Hepatocyte (in vitro differentiated cells): Measurements from ENCODE around the gene CDHR3. TPM values are rescaled to one million over a fixed set of nuclear protein-coding genes. Genes with fewer than 3 reads are reported as not detected.

Source experiments
- DNase-seq: peaks from one replicate; pipeline ENCODE4 v3.0.0-alpha.2; 2016; ENCODE audit warnings: low spot score
- H2AFZ ChIP-seq: fragments of 200-600 bp; sonication (generic); 2 replicates; pipeline ENCODE4 v1.6.0; 2016; ENCODE audit warnings: antibody characterized with exemption, mild to moderate bottlenecking
- H3K27ac ChIP-seq: fragments of 200-600 bp; sonication (generic); 2 replicates; pipeline ENCODE4 v1.5.1; 2016; ENCODE audit warnings: mild to moderate bottlenecking
- H3K27me3 ChIP-seq: fragments of 200-600 bp; sonication (generic); 2 replicates; pipeline ENCODE4 v1.6.1; 2016
- H3K36me3 ChIP-seq: fragments of 200-600 bp; sonication (generic); replicated peaks from 2 replicates; pipeline ENCODE4 v1.5.1; 2016; ENCODE audit warnings: low read depth; ENCODE audit not compliant: insufficient read depth
- H3K4me1 ChIP-seq: fragments of 200-600 bp; sonication (generic); 2 replicates; pipeline ENCODE4 v1.5.1; 2016; ENCODE audit warnings: mild to moderate bottlenecking, moderate library complexity; ENCODE audit not compliant: insufficient read depth
- H3K4me2 ChIP-seq: fragments of 200-600 bp; sonication (generic); 2 replicates; pipeline ENCODE4 v1.6.0; 2016
- H3K4me3 ChIP-seq: fragments of 200-600 bp; sonication (generic); 2 replicates; pipeline ENCODE4 v1.5.1; 2016; ENCODE audit warnings: mild to moderate bottlenecking
- H3K79me2 ChIP-seq: fragments of 200-600 bp; sonication (generic); 2 replicates; pipeline ENCODE4 v1.6.0; 2017; ENCODE audit warnings: mild to moderate bottlenecking
- H3K9me2 ChIP-seq: fragments of 200-600 bp; sonication (generic); replicated peaks from 2 replicates; pipeline ENCODE4 v1.6.0; 2017; ENCODE audit warnings: mild to moderate bottlenecking; ENCODE audit not compliant: insufficient read depth
- H3K9me3 ChIP-seq: fragments of 200-600 bp; sonication (generic); 2 replicates; pipeline ENCODE4 v1.5.1; 2016; ENCODE audit warnings: low read depth, mild to moderate bottlenecking
- H4K20me1 ChIP-seq: fragments of 200-600 bp; sonication (generic); 2 replicates; pipeline ENCODE4 v1.6.0; 2016; ENCODE audit warnings: mild to moderate bottlenecking; ENCODE audit not compliant: insufficient read depth, poor library complexity, severe bottlenecking
- CTCF ChIP-seq: fragments of 200-600 bp; sonication (generic); IDR thresholded peaks from 2 replicates; pipeline ENCODE4 v1.5.1; 2016; ENCODE audit warnings: antibody characterized with exemption, mild to moderate bottlenecking; ENCODE audit not compliant: poor library complexity
- EZH2 ChIP-seq: fragments of 200-600 bp; sonication (generic); IDR thresholded peaks from 2 replicates; pipeline ENCODE4 v1.6.1; 2016; ENCODE audit warnings: antibody characterized with exemption, mild to moderate bottlenecking, borderline replicate concordance
- EZH2phosphoT487 ChIP-seq: fragments of 200-600 bp; sonication (generic); IDR thresholded peaks from one replicate; pipeline ENCODE4 v1.6.1; 2018; ENCODE audit warnings: antibody characterized with exemption, mild to moderate bottlenecking, low read depth, moderate library complexity; ENCODE audit not compliant: unreplicated experiment, severe bottlenecking
- WGBS: methylation state at CpG from one replicate; pipeline ENCODE4 v1.1.6; 2016; ENCODE audit warnings: low lambda C conversion rate; ENCODE audit errors: missing lambda C conversion rate; 5-methylcytosine and 5-hydroxymethylcytosine counted together
- polyA plus RNA-seq: library from polyadenylated mRNA; unstranded; fragments of >200 nt; fragmentation: Nextera tagmentation; extraction: Ambion mirVana; gene quantifications from 2 replicates; pipeline ENCODE4 v1.2.1, GENCODE V29; 2016
- total RNA-seq: library from RNA; depleted of rRNA; stranded (reverse); fragments of >200 nt; gene quantifications from 2 replicates; pipeline ENCODE4 v1.2.3, GENCODE V29; 2014

CDHR3 gene
- total and polyA plus RNA-seq, 2 experiments from 2014 or later: 3.3 to 6.9 TPM

GRCh38 chr7:106019470-106019820, 56.4 kb downstream of the CDHR3 start:
- Histone ChIP-seq H4K20me1 (peaks cover 3% of the 10 kb centered on the region), H3K4me1 (peaks cover 15% of the 10 kb centered on the region), H3K27ac (no peak overlapping the region), H3K79me2 (no peaks in the 10 kb centered on the region), H2AFZ (no peak overlapping the region), H3K9me3 (no peaks in the 10 kb centered on the region), H3K4me2 (no peak overlapping the region), H3K36me3 (no peaks in the 10 kb centered on the region), H3K27me3 (no peaks in the 10 kb centered on the region), H3K4me3 (no peak overlapping the region), H3K9me2 (no peaks in the 10 kb centered on the region)
- no peak for DNase-seq
- 88% methylated on average over 2 of the region's 2 CpGs for WGBS
- TF ChIP-seq CTCF: no peak
- no peak for TF ChIP-seq EZH2phosphoT487
- no peak for TF ChIP-seq EZH2

GRCh38 chr7:106021151-106022067, 58.3 kb downstream of the CDHR3 start:
- peak overlapping the region; percentile 41 for H3K4me2 ChIP-seq
- H2AFZ ChIP-seq: no peak overlapping the region

GRCh38 chr7:106022193-106022821, 59.2 kb downstream of the CDHR3 start:
- TF ChIP-seq EZH2: no peak
- no peak for TF ChIP-seq CTCF
- TF ChIP-seq EZH2phosphoT487: no peak
- peaks cover 3% of the 10 kb centered on the region for H4K20me1 ChIP-seq
- H3K9me3 ChIP-seq: no peaks in the 10 kb centered on the region
- H3K27me3 ChIP-seq: no peaks in the 10 kb centered on the region
- no peaks in the 10 kb centered on the region for H3K36me3 ChIP-seq
- no peak overlapping the region for H2AFZ ChIP-seq
- no peak for DNase-seq
- no peaks in the 10 kb centered on the region for H3K9me2 ChIP-seq
- no peak overlapping the region for H3K27ac ChIP-seq
- peaks cover 9% of the 10 kb centered on the region for H3K4me1 ChIP-seq
- H3K4me3 ChIP-seq: no peak overlapping the region
- WGBS: 73% methylated on average over 8 of the region's 8 CpGs
- no peak overlapping the region for H3K4me2 ChIP-seq
- no peaks in the 10 kb centered on the region for H3K79me2 ChIP-seq

More at GRCh38 chr7:106021151-106022067, 58.3 kb downstream of the CDHR3 start:
- H3K4me1 ChIP-seq: peaks cover 10% of the 10 kb centered on the region
- H3K36me3 ChIP-seq: no peaks in the 10 kb centered on the region
- H3K4me3 ChIP-seq: no peak overlapping the region
- peak overlapping the region; percentile 34 for H3K27ac ChIP-seq
- H3K9me2 ChIP-seq: no peaks in the 10 kb centered on the region
- H3K27me3 ChIP-seq: no peaks in the 10 kb centered on the region
- peaks cover 3% of the 10 kb centered on the region for H4K20me1 ChIP-seq
- no peaks in the 10 kb centered on the region for H3K9me3 ChIP-seq
- no peak for DNase-seq
- no peaks in the 10 kb centered on the region for H3K79me2 ChIP-seq
- WGBS: 57% methylated on average over 11 of the region's 11 CpGs
- TF ChIP-seq EZH2 (no peak), EZH2phosphoT487 (no peak), CTCF (no peak)
